Astrocyte of the spinal cord (primary cell): ENCODE data around the gene PSME3IP1.

Experiments used
- DNase-seq: peaks from one replicate; pipeline ENCODE4 v3.0.0; 2011; ENCODE audit warnings: low read depth, low spot score
- H3K4me3 ChIP-seq: 2 replicates; pipeline ENCODE4 v1.5.1; 2011; ENCODE audit warnings: low read depth, mild to moderate bottlenecking, low read length, moderate library complexity
- CTCF ChIP-seq: IDR thresholded peaks from 2 replicates; pipeline ENCODE4 v1.5.1; 2012; ENCODE audit warnings: low read depth, mild to moderate bottlenecking, low read length, inconsistent platforms
- in situ Hi-C: cut with HindIII; loops from 2 replicates; pipeline ENCODE4 v1.10.0; 2017; ENCODE audit warnings: low sequenced_read_pairs

PSME3IP1 gene

GRCh38 chr16:57123216-57123973, 62.4 kb downstream of the PSME3IP1 start:
- H3K4me3 ChIP-seq = no peak overlapping the region
- DNase-seq = no peak
- in situ Hi-C loops = no loop called here
- TF ChIP-seq CTCF = no peak

GRCh38 chr16:57118461-57119084, 67.3 kb downstream of the PSME3IP1 start:
- TF ChIP-seq CTCF = no peak
- no peak overlapping the region for H3K4me3 ChIP-seq
- no peak for DNase-seq
- in situ Hi-C loops = no loop called here

- TF ChIP-seq CTCF = no peak
- H3K4me3 ChIP-seq = no peak overlapping the region
- DNase-seq = peak; percentile 89
- in situ Hi-C loops = no loop called here
Observed at GRCh38 chr16:57115514-57116182, 70.2 kb downstream of the PSME3IP1 start.

GRCh38 chr16:57115168-57115513, 70.7 kb downstream of the PSME3IP1 start:
- in situ Hi-C loops = no loop called here
- TF ChIP-seq CTCF = no peak
- H3K4me3 ChIP-seq = no peak overlapping the region
- peak; percentile 43 for DNase-seq

GRCh38 chr16:57113664-57114063, 72.2 kb downstream of the PSME3IP1 start:
- in situ Hi-C loops = no loop called here
- DNase-seq = no peak
- TF ChIP-seq CTCF = no peak
- H3K4me3 ChIP-seq = no peak overlapping the region

- no peak overlapping the region for H3K4me3 ChIP-seq
- no peak for TF ChIP-seq CTCF
- DNase-seq = peak; percentile 65
- in situ Hi-C loops = no loop called here
Observed at GRCh38 chr16:57113042-57113453, 72.8 kb downstream of the PSME3IP1 start.
